ENCODE results near the gene SLC6A3.

DNA sequence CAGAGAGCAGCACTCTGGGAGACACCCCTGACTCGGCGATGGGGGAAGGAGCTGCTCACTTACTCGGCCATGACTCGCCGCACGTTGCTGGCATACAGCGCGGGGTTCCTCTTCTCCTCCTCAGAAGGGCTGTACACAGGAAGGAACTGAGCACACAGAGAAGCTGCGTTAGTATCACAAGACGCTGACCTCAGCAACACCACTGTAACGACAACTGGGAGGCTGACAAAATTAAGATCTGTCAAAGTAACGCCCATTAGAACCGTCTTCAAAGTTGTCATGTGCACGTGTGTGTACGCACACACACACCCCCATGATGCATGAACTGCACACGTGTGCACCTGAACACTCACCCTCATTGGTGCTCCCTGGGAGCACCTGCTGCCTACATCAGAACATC lies 32.1 kb upstream of the SLC6A3 start:
- no peak for TF ChIP-seq POLR2AphosphoS5 (IDR thresholded peaks at IDR 0.05; ENCODE audit: low read depth, low read length)
- TF ChIP-seq TAF1 (IDR thresholded peaks at IDR 0.05; ENCODE audit: borderline replicate concordance, insufficient read depth, low read length) = no peak
- TF ChIP-seq, protein P1, sequence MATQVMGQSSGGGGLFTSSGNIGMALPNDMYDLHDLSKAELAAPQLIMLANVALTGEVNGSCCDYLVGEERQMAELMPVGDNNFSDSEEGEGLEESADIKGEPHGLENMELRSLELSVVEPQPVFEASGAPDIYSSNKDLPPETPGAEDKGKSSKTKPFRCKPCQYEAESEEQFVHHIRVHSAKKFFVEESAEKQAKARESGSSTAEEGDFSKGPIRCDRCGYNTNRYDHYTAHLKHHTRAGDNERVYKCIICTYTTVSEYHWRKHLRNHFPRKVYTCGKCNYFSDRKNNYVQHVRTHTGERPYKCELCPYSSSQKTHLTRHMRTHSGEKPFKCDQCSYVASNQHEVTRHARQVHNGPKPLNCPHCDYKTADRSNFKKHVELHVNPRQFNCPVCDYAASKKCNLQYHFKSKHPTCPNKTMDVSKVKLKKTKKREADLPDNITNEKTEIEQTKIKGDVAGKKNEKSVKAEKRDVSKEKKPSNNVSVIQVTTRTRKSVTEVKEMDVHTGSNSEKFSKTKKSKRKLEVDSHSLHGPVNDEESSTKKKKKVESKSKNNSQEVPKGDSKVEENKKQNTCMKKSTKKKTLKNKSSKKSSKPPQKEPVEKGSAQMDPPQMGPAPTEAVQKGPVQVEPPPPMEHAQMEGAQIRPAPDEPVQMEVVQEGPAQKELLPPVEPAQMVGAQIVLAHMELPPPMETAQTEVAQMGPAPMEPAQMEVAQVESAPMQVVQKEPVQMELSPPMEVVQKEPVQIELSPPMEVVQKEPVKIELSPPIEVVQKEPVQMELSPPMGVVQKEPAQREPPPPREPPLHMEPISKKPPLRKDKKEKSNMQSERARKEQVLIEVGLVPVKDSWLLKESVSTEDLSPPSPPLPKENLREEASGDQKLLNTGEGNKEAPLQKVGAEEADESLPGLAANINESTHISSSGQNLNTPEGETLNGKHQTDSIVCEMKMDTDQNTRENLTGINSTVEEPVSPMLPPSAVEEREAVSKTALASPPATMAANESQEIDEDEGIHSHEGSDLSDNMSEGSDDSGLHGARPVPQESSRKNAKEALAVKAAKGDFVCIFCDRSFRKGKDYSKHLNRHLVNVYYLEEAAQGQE (IDR thresholded peaks at IDR 0.05; ENCODE audit: insufficient read depth in 1 of 2, low read depth in 2 of 2, low read length in 2 of 2) = no peak
- TF ChIP-seq SIN3A (IDR thresholded peaks at IDR 0.05; ENCODE audit: borderline replicate concordance, insufficient read depth, low read length) = no peak
